Hepatocyte (in vitro differentiated cells): ENCODE data around the gene SLC66A3.

ENCODE experiments used
- CTCF ChIP-seq: fragments of 200-600 bp; sonication (generic); IDR thresholded peaks from 2 replicates; pipeline ENCODE4 v1.5.1; 2016; ENCODE audit warnings: antibody characterized with exemption, mild to moderate bottlenecking; ENCODE audit not compliant: poor library complexity
- EZH2 ChIP-seq: fragments of 200-600 bp; sonication (generic); IDR thresholded peaks from 2 replicates; pipeline ENCODE4 v1.6.1; 2016; ENCODE audit warnings: antibody characterized with exemption, mild to moderate bottlenecking, borderline replicate concordance
- EZH2phosphoT487 ChIP-seq: fragments of 200-600 bp; sonication (generic); IDR thresholded peaks from one replicate; pipeline ENCODE4 v1.6.1; 2018; ENCODE audit warnings: antibody characterized with exemption, mild to moderate bottlenecking, low read depth, moderate library complexity; ENCODE audit not compliant: unreplicated experiment, severe bottlenecking

GRCh38 chr2:11141319-11141718 lies 13.9 kb upstream of the SLC66A3 start:
- TF ChIP-seq CTCF (no peak), EZH2 (no peak), EZH2phosphoT487 (no peak)
